Sigmoid colon (tissue), 4 donors: ENCODE data around the gene SRGAP2C.
"Not testable (repeated sequence)": the region's sequence is repeated elsewhere in the genome, so short reads cannot be mapped to it uniquely, and the experiment has no call there.

Experiments used
- CTCF ChIP-seq, 4 experiments: fragments of 450-650 bp in 3 of 4; fragments of 200-600 bp in 1 of 4; IDR thresholded peaks; one replicate each; pipeline ENCODE4 v1.5.1; 2016 to 2019; ENCODE audit warnings: antibody characterized with exemption in 4 of 4, mild to moderate bottlenecking in 3 of 4, moderate library complexity in 2 of 4
- EP300 ChIP-seq, 4 donors: sonication (generic); formaldehyde crosslinking; IDR thresholded peaks; one replicate each; pipeline ENCODE4 v1.6.1; 2017; ENCODE audit warnings: antibody characterized with exemption in 4 of 4
- POLR2A ChIP-seq, 2 donors: fragments of 450-650 bp; IDR thresholded peaks; one replicate each; pipeline ENCODE4 v1.6.1; 2016; ENCODE audit warnings: antibody characterized with exemption in 2 of 2, mild to moderate bottlenecking in 2 of 2, moderate library complexity in 2 of 2
- POLR2AphosphoS5 ChIP-seq, 4 donors: sonication (generic); formaldehyde crosslinking; IDR thresholded peaks; one replicate each; pipeline ENCODE4 v1.6.1; 2017; ENCODE audit warnings: antibody characterized with exemption in 4 of 4

DNA sequence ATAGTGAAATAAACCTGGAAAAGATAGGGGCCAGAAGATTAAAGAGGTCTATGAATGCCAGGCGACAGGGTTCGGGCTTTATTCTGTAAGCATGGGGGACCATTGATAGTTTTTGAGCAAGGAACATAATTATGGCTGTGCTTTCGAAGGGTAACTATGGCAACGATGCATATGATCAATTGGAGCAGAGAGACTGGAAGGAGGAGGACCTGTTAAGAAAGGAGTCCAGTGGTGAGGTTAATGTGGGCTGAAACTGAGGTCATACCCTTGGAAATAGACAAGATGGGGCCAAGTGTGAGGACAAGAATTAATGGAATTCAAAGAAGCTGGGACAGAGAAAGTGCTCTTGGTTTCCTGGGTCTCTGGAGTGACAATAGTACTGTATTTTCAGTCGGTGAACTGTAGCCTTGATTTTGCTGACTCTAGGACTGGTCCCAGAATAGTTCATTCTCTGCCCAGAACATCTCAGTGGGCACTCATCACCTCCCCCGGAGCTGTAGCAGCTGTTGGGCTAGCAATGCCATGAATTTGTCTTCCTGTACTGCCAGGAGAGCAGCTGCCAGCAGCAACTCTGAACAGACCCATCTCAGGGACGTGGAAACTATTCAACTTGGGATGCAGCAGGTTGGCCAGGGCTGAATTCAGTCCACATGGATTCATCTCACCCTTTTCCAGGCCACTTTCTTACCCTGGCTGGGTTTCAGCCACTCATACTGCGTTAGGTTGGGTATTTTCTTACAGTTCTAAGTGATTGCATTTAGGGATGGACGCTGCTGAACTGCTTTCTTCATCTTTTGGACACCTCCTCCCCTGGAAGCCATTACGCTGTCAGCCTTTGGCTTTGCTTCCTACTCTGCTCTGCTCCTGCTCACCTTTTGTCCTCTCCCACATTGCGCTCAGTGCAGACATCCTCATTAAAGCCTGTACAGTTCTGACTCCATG, 108.8 kb downstream of the SRGAP2C start:
- TF ChIP-seq POLR2A, EP300, CTCF, POLR2AphosphoS5 (IDR thresholded peaks at IDR 0.05): not testable (repeated sequence)
